NCI-H82 treated with DMSO at 0.1 percent for 48 hours (cell line): ENCODE data around the gene MRAP.

Experiments used
- DNase-seq: peaks from one replicate; lab custom pipeline; 2025; ENCODE audit not compliant: unreplicated experiment; lab: John Stamatoyannopoulos, UW

The MRAP gene

DNA sequence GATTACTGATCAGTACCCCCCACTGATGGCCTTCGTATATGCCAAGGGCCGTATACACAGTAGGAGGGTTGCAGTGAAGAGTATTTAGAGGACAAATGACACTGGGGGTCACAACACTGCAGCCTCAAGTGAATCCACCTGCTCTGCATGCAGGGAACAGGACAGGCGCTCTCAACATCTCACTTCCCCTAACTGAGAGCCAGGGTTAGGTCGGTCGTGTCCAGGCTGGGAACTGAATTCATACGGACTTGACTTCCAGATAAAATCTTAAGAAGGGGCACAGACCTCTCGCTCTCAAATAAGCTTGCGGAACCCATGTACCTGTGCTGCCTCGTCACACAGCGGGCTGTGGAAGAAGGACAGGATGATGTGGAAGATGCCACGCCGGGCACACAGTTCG, 22.8 kb downstream of the MRAP start:
- DNase-seq, result no peak

- DNase-seq, result no peak
Measured at GRCh38 chr21:32322103-32322502, 23.4 kb downstream of the MRAP start.

- DNase-seq, result no peak
Measured at GRCh38 chr21:32322676-32323075, 24.0 kb downstream of the MRAP start.

GRCh38 chr21:32325706-32326105, 27.1 kb downstream of the MRAP start:
- DNase-seq, result no peak

GRCh38 chr21:32328595-32328994, 29.9 kb downstream of the MRAP start:
- DNase-seq, result no peak

- no peak for DNase-seq
Measured at GRCh38 chr21:32329331-32329730, 30.7 kb downstream of the MRAP start.

- no peak for DNase-seq
Measured at GRCh38 chr21:32329776-32330175, 31.1 kb downstream of the MRAP start.

GRCh38 chr21:32330784-32331311, 32.2 kb downstream of the MRAP start:
- DNase-seq, result no peak

- DNase-seq, result no peak
Measured at GRCh38 chr21:32331444-32332305, 33.0 kb downstream of the MRAP start.

- no peak for DNase-seq
Measured at GRCh38 chr21:32332463-32332951, 33.9 kb downstream of the MRAP start.

GRCh38 chr21:32333953-32334673, 35.5 kb downstream of the MRAP start:
- DNase-seq, result no peak

GRCh38 chr21:32334980-32335531, 36.4 kb downstream of the MRAP start:
- no peak for DNase-seq

DNA sequence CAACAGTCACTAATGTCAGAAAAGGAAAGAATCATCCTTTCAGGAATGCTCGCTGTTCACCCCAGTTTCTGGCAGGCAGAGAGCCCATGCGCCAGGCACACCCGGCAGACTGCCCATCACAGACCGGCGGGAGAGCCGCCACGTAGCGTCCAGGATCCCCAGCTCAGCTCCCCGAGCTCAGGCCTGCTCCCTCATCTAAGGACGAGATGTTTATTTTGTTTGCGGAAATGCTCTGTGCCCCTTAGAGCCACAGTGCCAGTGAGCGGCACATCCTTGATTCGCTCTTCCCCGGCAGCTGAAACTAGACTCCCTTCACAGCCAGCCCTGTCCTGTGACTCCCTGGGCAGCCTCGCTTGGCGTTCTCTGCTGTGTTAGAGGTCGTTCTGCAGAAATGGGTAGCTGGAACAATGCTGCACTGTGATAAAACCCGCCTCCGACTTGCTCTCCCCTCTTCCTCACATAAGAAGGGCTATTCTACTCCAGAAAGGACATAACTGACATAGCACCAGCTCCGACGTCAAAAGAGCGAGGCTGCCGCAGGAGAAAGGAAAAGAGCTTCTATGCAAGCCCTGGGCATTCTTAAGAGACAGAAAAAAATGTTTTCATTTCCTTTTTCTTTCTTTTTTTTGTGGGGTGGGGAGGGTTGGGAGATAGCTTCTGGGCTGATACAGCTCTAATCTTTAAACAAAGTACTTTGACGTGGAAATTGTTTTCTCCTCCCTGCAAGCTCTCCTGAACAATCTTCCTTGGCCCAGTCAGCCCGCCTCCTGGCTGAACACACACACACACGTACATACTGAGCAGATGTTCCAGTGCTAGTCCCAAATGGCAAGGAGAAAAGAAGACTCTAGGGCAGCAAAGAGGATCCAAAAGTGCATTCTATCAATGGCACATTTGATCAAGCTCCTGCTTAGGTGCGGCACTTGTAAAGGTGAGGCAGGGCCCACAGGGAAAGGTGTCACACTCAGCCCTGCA, 37.2 kb downstream of the MRAP start:
- DNase-seq, result no peak

DNA sequence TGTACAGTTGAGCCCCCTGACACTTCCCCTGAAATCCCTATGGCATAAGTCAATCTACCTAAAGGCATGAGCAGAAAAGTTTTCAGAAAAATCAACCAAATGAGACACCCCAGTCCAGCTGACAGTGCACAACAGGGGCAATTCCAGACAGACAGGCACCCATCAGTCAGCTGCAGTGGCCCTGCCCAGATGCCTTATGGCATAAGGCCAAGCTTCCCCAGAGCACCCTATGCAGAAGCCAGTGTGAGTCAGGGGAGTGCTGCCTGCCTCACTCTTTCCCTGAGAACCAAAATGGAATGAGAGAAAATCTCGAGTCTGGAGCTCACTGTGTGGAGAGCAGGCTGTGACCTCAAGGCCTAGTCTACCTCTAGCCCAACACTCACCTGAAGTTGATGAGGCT, 38.1 kb downstream of the MRAP start:
- no peak for DNase-seq

- DNase-seq, result no peak
Measured at GRCh38 chr21:32337206-32337605, 38.6 kb downstream of the MRAP start.

DNA sequence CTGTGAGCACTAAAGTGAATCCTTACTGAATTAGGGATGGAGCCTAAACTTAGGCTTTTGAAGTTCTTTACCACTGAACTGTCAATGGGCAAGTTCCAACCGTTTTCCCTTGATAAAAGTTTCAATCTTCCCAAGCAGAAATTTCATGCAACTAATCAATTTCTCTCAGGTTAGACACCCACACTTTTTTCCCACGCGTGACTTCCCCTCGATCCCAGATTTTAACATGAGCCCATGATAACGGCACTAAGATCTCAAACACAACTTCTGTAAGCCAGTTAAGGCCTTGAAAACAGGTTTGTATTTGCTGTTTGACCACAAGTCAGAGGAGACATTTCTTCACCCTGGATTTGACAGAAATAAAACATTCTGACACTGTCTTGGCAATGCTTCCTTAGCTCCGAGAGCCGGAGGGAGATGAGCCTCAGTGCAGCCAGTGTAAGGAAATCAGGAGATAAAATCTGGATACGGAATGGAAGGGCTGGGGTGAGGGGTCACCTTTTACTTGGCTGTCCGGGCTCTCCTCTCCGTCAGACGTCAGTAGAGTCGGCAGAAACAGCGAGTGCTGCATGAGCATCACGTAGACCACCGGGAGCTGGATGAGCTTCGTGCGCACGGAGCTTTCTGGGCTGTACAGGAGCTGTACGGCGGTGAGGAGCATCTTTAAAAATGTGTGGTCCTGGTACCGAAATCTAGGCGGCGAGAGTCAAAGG, 39.7 kb downstream of the MRAP start:
- no peak for DNase-seq

GRCh38 chr21:32340863-32341848, 42.5 kb downstream of the MRAP start:
- no peak for DNase-seq

GRCh38 chr21:32346951-32347350, 48.3 kb downstream of the MRAP start:
- no peak for DNase-seq

- no peak for DNase-seq
Measured at GRCh38 chr21:32347351-32347750, 48.7 kb downstream of the MRAP start.
